ENCODE measurements around the gene CCDC201.
"Not testable (repeated sequence)": the region's sequence is repeated elsewhere in the genome, so short reads cannot be mapped to it uniquely, and the experiment has no call there.

Gene CCDC201

DNA sequence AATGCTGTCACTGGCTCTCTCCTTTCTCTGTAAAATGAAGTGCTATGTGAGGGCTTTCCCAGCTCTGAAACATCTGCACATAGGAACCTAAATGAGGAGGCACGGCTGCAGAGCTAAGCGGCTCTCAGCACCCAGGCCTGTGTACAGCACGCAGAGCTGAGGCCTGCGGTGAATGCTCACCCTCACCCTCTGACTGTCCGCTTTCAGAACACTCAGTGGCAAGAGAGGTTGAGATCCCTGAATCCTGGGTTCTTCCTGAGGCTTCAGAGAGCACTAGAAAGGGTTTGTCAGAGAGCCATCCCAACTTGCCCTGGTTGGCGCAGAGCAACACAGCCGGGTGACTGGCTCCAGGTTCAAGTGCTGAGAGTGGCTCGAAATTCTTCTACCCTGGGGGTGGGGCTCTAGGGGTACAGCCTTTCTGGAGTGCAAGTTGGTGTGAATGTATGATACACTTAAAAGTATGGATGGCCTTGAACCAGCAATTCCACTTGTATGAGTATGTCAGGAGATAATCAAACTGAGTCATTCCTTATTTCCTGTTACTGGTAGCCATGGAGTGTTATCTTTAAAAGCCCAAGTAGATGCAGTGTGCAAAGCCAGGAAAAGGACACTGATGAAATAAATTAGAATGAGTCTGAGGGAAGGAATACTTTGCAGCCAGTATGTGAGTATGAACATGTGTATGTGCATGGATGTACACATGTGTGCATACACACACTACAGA lies 1.7 kb upstream of the CCDC201 start:
- no peak for DNase-seq (ENCODE audit: low read depth in 2 of 2, low spot score in 1 of 2)

DNA sequence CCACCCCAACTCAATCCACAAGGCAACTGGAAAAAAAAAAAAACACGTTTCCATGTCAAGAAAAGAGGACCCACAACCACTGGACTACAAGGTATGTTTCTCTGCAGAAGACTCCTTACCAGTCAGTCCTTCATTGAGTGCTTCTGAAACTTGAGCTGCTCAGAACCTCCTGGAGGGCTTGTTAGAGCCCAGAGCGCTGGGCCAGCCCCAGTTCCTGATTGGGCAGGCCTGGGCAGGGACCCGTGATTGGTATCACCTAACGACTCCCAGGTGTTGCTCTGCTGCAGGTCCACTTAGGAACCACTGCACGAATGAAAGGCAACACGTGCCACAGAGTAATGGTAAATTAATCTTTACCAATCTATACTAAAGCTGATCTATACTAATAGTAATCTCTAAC lies 473 bp upstream of the CCDC201 start:
- no peak for DNase-seq (ENCODE audit: low read depth in 2 of 2, low spot score in 1 of 2)

DNA sequence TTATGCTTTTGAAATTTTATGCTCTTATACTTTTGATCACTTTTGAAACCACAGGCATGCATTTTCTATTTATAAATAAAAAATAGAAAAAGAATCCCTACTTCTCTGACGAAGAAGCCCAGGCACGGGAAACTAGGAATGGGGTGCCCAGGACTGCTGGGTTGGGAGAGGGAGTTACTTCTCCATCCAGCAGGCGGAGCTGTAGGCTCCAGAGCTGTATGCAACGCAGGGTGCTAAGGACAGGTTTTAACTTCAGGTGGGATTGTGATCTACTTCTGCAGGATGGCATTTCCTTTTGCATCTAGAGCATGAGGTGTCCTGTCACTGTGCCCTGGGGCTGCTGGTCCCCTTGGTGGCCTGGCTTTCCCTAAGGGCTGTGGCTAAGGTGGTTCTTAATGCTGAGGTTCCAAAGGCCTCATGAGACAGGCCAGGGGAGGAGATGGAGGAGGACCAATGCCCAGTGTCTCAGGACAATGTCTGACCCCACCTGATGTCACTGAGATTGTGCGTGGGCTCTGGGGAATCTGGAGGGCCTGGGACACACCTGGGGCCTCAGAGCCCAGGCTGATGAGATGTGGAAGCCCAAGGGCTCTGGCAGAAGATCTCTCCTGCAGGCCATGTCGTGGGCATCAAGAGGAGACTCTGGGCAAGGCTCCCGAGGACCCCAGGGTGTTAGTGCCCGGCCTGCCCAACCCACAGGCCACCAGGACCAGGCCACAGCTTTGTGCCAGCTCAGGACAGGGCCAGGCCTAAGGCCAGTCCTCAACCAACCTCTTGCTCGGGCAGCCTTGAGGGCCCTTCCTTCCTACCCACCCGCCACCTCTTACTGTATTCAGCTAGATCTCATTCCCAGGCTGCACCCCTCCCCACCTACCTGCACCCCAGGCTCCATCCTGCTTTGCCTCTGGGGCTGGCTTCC lies 507 bp downstream of the CCDC201 start:
- no peak for DNase-seq (ENCODE audit: low read depth in 2 of 2, low spot score in 1 of 2)

DNA sequence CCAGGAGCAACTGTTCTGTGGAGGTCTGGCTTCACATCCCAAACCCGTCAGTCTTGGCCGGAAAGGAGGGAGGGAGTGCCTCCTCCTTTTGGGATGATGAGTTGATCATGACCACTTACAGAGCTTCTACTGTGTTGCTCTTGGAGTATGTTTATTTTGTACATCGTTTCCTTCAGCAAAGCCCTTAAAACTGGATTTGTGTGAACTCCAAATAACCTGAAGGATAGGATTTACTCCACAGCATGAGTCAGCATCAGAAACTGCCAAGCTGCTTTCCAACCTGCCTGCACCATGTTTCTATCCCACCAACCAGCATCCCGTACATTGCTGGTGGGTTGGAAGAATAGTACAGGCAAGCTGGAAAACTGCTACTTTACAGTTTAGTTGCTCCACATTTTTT lies 3.5 kb downstream of the CCDC201 start:
- no peak for DNase-seq (ENCODE audit: low read depth in 2 of 2, low spot score in 1 of 2)

DNA sequence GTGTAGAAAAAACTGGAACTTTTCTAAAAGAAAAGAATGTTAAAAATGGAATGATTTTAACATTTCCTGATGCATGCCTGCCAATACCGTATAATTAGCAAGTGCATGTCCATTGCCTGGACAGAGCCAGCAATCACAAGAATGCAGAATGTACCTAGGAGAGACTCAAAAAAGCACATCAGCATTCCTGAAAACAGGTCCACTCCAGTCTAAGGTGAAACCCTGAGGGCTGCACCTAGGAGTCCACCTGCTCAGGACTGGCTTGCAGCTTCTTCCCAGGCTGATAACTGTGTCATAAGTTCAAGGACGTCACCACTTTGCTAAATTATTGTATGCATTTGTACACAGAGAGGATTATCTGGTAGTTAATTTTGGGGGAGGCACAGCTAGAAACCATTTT lies 5.4 kb downstream of the CCDC201 start:
- DNase-seq (ENCODE audit: low read depth in 2 of 2, low spot score in 1 of 2): no peak

DNA sequence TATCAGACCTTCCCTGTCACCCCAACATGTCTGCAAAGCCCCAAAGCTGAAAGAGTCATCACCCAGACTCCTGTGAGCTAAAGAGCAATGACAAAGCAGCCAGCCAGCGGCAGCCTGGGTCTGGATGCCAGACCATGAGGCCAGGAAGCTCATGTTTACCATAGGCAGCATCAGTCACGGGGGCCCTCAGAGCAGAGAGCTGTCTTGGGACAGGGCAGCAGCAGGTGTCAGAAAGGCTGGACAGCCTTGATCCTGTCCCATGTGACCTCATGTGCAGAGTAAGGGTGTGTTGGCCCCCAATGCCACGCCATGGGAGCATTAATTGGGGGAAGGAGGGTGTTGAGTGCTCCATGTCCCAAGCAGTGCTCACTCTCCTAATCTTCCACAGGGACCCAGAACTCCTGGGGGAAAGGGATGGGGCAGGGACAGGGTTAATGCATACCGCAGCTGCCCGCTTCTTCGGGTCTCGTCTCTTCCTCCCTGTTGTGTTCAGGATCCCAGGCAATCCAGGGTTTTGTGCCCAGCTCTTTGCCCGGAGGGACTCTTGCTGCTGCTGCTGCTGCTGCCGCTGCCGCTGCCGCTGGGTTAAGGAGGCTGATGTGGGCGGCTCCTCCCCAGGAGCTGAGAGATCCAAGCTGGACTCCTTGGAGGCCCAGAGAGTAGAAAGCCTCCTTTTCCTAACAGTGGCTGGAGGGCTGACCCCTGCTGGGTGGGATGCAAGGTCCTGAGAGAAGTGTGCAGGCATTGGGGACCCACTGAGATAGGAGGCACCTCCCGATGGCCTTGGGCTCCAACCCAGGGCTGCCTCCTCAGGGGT lies 7.1 kb downstream of the CCDC201 start:
- no peak for DNase-seq (ENCODE audit: low read depth in 2 of 2, low spot score in 1 of 2)

DNA sequence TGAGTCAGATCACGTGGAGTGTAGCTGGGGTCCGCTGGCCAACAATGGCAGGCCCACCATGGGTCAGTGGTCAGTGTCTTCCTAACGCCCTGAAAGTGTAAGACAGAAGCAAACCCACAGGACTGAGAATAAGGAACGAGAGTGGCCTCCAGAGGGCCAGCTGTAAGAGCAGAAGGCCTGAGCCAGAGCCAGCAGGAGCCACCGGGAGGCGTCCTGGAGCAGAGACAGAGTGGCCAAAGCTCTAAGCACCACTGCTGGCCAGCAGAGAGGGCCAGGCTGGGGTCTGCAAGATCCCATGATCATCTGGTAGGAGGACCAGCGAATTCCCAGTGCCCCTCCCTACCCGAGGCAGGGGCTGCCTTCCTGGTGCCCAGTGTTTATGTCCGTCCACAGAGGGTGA lies 9.2 kb downstream of the CCDC201 start:
- DNase-seq (ENCODE audit: low read depth in 2 of 2, low spot score in 1 of 2): no peak

DNA sequence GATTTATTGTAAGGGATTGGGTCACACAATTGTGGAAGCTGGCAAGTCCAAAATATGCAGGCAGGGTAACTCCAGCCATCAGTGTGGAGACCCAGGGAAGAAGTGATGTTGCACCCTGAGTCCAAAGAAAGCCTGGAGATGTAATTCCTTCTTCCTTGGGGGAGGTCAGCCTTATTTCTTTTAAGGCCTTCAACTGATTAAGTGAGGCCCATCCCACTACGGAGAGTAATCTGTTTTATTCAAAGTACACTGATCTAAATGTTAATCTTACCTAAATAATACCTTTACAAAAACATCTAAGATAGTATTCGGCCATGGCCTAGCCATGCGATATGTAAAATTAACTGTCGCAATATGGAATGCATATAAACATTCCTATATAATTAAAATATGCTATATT lies 16.0 kb downstream of the CCDC201 start:
- DNase-seq (ENCODE audit: low read depth in 2 of 2, low spot score in 1 of 2): not testable (repeated sequence)

DNA sequence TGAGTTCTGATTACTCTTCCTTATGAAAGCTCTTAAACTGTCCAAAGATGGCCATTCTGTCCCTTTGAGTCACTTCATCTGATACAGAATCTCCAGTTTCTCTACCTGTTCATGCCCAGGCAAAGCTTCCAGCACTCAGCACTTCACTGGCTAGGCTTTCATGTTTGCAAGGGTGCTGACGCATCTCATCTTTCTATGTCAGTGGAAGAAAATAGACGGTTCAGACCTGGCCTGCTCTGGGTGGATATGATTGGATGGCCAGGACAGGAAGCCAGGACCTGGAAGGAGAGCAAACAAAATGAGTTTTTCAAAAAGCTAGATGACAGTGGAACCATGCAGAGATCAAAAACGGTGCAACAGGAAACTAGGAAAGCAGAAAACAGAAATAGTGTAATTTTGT lies 17.2 kb downstream of the CCDC201 start:
- DNase-seq (ENCODE audit: low read depth in 2 of 2, low spot score in 1 of 2): not testable (repeated sequence)

DNA sequence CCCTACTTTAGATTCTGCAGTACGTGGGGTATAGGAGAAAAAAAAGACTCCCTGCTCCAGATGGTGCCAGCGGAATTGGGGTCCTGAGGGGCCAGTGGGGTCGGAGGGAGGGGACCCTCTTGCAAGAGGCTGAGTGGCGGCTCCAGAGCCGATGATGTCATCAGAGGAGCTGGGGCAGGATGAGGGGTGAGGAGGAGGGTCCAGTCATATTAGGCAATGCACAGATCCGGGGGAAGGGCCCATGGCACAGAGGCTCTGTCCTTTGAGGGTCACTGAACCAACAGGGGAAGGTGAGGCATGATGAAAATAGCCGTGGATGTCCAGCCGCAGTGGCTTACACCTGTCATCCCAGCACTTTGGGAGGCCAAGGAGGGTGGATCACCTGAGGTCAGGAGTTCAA lies 19.4 kb downstream of the CCDC201 start:
- DNase-seq (ENCODE audit: low read depth in 2 of 2, low spot score in 1 of 2): not testable (repeated sequence)

DNA sequence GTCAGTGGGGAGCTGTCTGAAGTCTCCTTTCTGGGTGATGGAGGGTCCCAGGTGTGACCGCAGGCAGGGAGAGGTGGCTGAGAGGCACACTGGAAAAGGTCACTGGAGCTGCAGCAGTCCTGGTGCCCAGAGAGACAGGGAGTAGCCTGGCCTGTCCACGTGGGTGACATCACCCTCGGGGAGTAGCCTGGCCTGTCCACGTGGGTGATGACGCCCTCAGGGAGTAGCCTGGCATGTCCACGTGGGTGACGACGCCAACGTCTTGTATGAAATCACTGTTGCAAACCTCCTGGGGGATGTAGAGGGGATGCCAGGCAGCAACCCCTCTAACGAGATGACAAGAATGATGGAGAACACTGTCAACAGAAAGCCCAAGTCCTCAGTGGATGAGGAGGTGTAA lies 19.9 kb downstream of the CCDC201 start:
- not testable (repeated sequence) for DNase-seq (ENCODE audit: low read depth in 2 of 2, low spot score in 1 of 2)

DNA sequence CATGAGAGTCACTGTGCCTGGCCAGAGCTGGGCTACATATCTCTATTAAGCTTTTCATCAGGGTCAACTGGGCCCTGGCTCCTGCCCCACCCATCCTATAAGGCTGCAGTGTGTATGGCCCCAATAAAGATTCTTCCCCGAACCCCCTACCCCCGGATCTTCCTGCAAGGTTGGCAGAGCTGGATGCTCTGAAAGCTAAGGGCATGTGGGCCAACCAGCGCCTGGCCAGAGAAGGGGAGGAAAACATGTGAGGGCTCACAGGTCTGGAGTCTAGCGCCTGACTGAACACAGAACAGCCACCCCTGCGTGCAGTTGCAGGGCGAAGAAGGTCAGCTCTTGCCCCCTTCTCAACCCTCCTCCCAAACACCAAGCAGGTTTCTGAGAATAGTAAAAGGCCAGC lies 24.1 kb downstream of the CCDC201 start:
- DNase-seq (ENCODE audit: low read depth in 2 of 2, low spot score in 1 of 2): not testable (repeated sequence)

DNA sequence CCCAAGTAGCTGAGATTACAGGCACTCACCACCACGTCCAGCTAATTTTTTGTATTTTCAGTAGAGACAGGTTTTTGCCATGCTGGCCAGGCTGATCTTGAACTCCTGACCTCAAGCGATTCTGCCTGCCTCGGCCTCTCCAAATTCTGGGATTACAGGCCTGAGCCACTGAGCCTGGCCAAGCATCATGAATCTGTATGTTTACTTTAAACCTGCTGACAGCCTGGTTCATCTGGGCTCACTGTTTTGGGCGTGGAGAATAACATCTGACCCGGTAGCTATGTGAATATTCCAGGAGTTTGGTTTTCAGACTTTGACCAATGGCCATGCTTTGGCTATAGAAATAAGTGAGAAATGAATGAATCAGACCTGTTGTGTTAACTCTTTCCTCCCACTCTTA lies 26.3 kb downstream of the CCDC201 start:
- DNase-seq (ENCODE audit: low read depth in 2 of 2, low spot score in 1 of 2): not testable (repeated sequence)

DNA sequence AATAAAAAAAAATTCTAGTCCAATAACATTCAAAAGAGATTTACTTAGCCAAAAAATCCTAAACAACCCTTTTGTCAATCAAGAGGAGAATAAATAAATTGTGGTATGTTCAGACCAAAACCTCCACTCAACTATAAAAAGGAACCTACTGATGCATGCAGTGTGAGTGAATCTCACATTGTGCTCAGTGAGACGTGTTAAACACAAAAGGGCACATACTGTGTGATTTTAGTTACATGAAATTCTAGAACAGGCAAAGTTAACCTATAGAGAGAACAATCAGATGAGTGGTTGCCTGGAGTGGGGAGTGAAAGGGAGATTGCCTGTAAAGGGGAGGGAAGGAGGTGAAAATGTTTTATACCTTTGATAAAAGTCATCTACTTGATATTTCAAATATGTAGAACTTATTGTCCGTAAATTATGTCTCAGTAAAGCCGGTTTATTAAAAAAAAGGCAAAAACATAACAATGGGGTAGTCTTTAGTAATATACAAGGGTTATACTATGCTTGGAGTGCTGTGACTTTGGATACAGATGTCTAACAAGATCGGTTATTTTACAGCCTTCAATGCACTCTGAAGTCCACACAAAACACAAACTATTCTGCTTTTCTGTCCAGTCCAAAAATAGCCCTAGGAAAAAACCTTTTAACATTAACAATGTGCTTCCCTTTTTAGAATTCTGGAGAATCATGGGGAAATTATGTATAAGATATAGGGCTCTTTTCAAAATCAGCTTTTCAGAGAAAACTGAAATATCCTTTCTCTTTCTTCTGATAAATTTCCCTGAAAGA lies 30.8 kb downstream of the CCDC201 start:
- not testable (repeated sequence) for DNase-seq (ENCODE audit: low read depth in 2 of 2, low spot score in 1 of 2)

DNA sequence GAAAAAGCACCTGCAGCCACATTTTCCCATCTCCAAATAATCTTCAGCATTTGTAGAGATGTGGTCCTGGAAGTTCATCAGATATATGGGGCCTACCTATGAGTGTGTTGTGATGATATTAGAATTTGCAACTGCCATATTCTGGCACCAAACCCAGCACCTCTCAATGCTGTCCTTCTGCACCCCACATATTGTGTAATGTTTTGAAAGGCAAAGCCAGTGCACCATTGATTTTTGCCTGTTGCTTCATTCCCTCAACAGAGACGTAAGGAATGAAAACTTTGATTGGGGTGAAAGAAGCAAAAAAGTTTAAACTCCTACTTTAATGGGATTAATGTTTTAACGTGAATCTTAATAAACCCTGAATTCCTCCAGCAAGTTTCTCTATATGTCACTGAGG lies 34.0 kb downstream of the CCDC201 start:
- not testable (repeated sequence) for DNase-seq (ENCODE audit: low read depth in 2 of 2, low spot score in 1 of 2)

DNA sequence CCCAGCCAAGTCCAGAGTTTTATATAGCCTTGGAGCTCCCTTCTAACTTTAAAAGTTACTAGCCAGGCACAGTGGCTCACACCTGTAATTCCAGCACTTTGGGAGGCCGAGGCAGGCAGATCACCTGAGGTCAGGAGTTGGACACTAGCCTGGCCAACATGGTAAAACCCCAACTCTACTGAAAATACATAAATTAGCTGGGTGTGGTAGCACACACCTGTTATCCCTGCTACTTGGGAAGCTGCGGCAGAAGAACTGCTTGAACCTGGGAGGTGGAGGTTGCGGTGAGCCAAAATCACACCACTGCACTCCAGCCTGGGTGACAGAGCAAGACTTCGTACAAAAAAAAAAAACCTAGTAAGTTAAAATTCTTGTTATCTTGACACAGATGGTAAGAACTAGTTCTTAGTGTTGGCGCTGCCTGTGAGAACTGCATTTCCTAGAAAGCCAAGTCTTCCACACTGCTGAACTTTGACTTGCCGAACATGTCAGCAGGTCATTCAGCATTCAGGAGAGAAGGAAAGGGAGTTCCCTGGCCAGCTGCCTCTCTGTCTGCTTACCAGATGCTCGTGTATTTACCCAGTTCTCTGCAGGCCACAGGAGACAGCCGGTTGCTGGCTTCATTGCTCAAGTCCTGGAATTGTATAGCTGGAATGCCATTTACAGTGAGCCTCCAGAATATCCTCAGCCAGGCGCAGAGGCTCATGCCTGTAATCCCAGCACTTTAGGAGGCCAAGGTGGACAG lies 40.3 kb downstream of the CCDC201 start:
- DNase-seq (ENCODE audit: low read depth in 2 of 2, low spot score in 1 of 2): not testable (repeated sequence)

DNA sequence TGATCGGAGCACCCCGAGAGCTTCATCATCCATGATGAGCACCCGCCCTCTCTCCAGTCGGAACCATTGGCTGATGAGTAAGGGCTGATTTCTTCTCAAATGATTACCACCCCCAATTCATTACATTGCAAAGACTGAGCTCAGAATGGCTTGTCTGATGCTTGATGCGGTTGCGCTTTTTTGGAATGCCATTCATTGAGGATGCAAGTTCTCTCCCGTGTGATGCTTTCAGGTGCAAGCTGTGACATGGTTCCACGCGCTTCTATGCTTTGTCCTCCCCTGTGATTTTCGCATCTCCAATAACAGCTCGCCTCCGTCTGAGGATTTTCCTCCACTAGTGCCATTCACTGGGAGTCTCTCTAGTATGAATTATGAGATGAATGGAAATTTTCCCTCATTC lies 43.0 kb downstream of the CCDC201 start:
- DNase-seq (ENCODE audit: low read depth in 2 of 2, low spot score in 1 of 2): not testable (repeated sequence)

DNA sequence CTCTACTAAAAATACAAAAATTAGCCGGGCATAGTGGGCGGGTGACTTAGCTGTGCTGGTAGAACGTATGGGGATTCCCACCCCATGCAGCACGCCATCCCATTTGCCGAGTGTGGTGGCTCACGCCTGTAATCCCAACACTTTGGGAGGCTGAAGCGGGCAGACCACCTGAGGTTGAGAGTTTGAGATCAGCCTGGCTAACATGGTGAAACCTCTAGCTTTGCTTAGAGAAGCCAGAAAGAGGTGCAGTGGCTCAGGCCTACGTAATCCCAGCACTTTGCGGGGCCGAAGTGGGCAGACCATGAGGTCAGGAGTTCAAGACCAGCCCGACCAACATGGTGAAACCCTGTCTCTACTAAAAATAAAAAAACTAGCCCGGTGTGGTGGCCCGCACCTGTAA lies 45.2 kb downstream of the CCDC201 start:
- not testable (repeated sequence) for DNase-seq (ENCODE audit: low read depth in 2 of 2, low spot score in 1 of 2)

DNA sequence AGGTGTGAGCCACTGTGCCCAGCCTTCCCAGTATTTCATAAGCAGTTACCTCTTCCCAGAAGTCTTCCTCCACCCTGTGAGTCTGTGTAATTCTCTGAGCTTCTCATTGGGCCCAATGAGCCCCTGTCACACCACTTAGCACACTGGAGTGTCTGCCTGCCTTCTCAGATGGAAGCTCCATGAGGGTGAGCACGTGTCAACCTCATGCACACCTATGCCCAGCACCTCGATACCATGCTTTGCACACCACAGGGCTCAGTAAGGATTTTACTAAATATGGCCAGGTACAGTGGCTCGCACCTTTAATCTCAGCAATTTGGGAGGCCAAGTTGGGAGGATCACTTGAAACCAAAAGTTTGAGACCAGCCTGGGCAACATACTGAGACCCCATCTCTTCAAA lies 46.3 kb downstream of the CCDC201 start:
- not testable (repeated sequence) for DNase-seq (ENCODE audit: low read depth in 2 of 2, low spot score in 1 of 2)

DNA sequence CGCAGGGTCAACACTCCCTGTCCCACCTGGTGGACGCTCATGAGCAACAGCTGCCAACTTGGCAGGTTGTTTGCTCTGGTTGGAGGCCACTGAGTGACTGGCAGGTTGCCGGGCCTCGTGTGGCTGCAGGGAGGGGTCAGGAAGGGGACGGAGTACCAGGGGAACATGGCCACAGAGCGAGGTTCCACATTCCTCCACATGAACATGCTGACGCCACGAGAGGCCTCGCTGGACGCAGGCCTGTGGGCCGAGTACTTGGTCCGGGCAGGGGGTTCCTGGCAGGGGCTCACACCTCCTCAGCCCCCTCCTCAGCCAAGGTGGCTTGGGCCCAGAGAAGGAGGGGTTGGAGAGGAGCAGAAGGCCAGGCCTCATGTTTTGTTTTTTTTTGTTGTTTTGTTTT lies 54.1 kb downstream of the CCDC201 start:
- not testable (repeated sequence) for DNase-seq (ENCODE audit: low read depth in 2 of 2, low spot score in 1 of 2)

Measured in stimulated activated CD8-positive, alpha-beta memory T cell treated with anti-CD3 and anti-CD28 coated beads, Interleukin-4, amount 100 ng/mL, for 4 hours (primary cell).